HepG2 (cell line): ENCODE results near the gene ELF2. TPM values are rescaled to one million over a fixed set of nuclear protein-coding genes. Genes with fewer than 3 reads are reported as not detected.

ENCODE experiments used
- ATAC-seq: fragments of 200-7000 bp; cut with Tn5 transposase; 3 replicates; pipeline ENCODE4 v1.9.1; 2020; ENCODE audit warnings: mild to moderate bottlenecking, moderate library complexity
- BruUV-seq: library from RNA; stranded (reverse); fragments of 400-500 nt; replicated peaks from 2 replicates; lab custom pipeline; 2021; lab: Mats Ljungman, UMichigan
- CTCF ChIA-PET: fragments of 300-600 bp; formaldehyde crosslinking; extraction: SDS; loops from one replicate; lab custom pipeline; 2021; ENCODE audit warnings: low total read pairs, inconsistent platforms, low intra/inter-chr PET ratio; lab: Yijun Ruan, JAX
- POLR2A ChIA-PET: fragments of 350-600 bp; sonication (Branson Sonifier 250); formaldehyde crosslinking; loops from one replicate; lab custom pipeline; 2020; ENCODE audit warnings: antibody characterized with exemption, inconsistent platforms; lab: Yijun Ruan, JAX
- DNase-seq: peaks from one replicate; pipeline ENCODE4 v3.0.0-alpha.2; 2015; ENCODE audit warnings: low spot score
- FAIRE-seq: peaks from 3 replicates; lab custom pipeline; 2011; peaks lifted over from hg19 to GRCh38; lab: Jason Lieb, UNC
- H2AFZ ChIP-seq: one replicate; pipeline ENCODE4 v1.6.1; 2011; ENCODE audit warnings: low read length, inconsistent platforms
- H3K27ac ChIP-seq: fragments of 300-600 bp; 3 replicates; pipeline ENCODE4 v1.8.0; 2011; ENCODE audit warnings: mixed run types, mild to moderate bottlenecking, mixed read lengths, low read length, inconsistent platforms; ENCODE audit not compliant: insufficient read depth; ENCODE audit errors: extremely low read length
- H3K27me3 ChIP-seq, 2 experiments: fragments of 200-600 bp in 1 of 2; 2 replicates in 1 of 2; 3 replicates in 1 of 2; pipeline versions ENCODE4 v1.6.0 to v1.8.0; 2011; ENCODE audit warnings: low read length in 2 of 2, mild to moderate bottlenecking in 2 of 2, moderate library complexity in 2 of 2, inconsistent platforms in 1 of 2; ENCODE audit not compliant: insufficient read depth in 2 of 2, control insufficient read depth in 1 of 2
- H3K36me3 ChIP-seq, 2 experiments: fragments of 200-600 bp in 1 of 2; replicated peaks in 1 of 2; 2 replicates in 1 of 2; 3 replicates in 1 of 2; pipeline versions ENCODE4 v1.5.1 to v1.8.0; 2011; ENCODE audit warnings: low read length in 2 of 2, inconsistent platforms in 1 of 2; ENCODE audit not compliant: insufficient read depth in 2 of 2, control insufficient read depth in 1 of 2
- H3K4me1 ChIP-seq: 2 replicates; pipeline ENCODE4 v1.5.1; 2012; ENCODE audit warnings: low read length, inconsistent platforms; ENCODE audit not compliant: insufficient read depth
- H3K4me2 ChIP-seq: 2 replicates; pipeline ENCODE4 v1.6.0; 2011; ENCODE audit warnings: low read depth, low read length, inconsistent platforms
- H3K4me3 ChIP-seq, 3 experiments: fragments of 200-600 bp in 1 of 3; sonication (generic), shearing (Covaris generic) in 1 of 3; replicated peaks in 1 of 3; 2 replicates each; pipeline ENCODE4 v1.5.1; 2011 to 2016; ENCODE audit warnings: low read length in 3 of 3, inconsistent platforms in 2 of 3, low read depth in 2 of 3, mild to moderate bottlenecking in 2 of 3, control low read depth in 1 of 3, mixed read lengths in 1 of 3; ENCODE audit not compliant: insufficient read depth in 1 of 3
- H3K79me2 ChIP-seq: one replicate; pipeline ENCODE4 v1.6.1; 2011; ENCODE audit warnings: low read length, inconsistent platforms; ENCODE audit not compliant: insufficient read depth
- H3K9ac ChIP-seq: 2 replicates; pipeline ENCODE4 v1.6.0; 2011; ENCODE audit warnings: mild to moderate bottlenecking, low read depth, low read length, inconsistent platforms; ENCODE audit not compliant: insufficient read depth
- H3K9me3 ChIP-seq: 2 replicates; pipeline ENCODE4 v1.5.1; 2012; ENCODE audit warnings: mild to moderate bottlenecking, low read length
- H4K20me1 ChIP-seq: 2 replicates; pipeline ENCODE4 v1.6.0; 2011; ENCODE audit warnings: inconsistent platforms, mild to moderate bottlenecking, low read length, moderate library complexity; ENCODE audit not compliant: insufficient read depth
- DNMT1 ChIP-seq: sonication (generic); formaldehyde crosslinking; IDR thresholded peaks from 2 replicates; pipeline ENCODE4 v1.5.1; 2020; ENCODE audit warnings: mild to moderate bottlenecking, missing genetic modification reagents
- HMGA1 ChIP-seq: sonication (generic); formaldehyde crosslinking; conservative IDR thresholded peaks from 2 replicates; pipeline ENCODE4 v1.4.0; 2020; ENCODE audit warnings: missing genetic modification reagents
- HMGXB3 ChIP-seq: sonication (generic); formaldehyde crosslinking; IDR thresholded peaks from 2 replicates; pipeline ENCODE4 v1.4.0; 2020; ENCODE audit warnings: missing genetic modification reagents, borderline replicate concordance
- KDM5B ChIP-seq: sonication (generic); formaldehyde crosslinking; IDR thresholded peaks from 2 replicates; pipeline ENCODE4 v1.4.0; 2020; ENCODE audit warnings: missing genetic modification reagents, mild to moderate bottlenecking, borderline replicate concordance
- NR2F2 ChIP-seq: IDR thresholded peaks from 2 replicates; pipeline ENCODE4 v1.6.1; 2012; ENCODE audit warnings: low read depth, inconsistent platforms, borderline replicate concordance
- RBFOX2 ChIP-seq: fragments of 200-400 bp; formaldehyde crosslinking; IDR thresholded peaks from 2 replicates; pipeline ENCODE4 v1.6.1; 2017; ENCODE audit warnings: low read depth, mild to moderate bottlenecking, low read length
- RBM22 ChIP-seq: fragments of 200-400 bp; formaldehyde crosslinking; optimal IDR thresholded peaks from 2 replicates; pipeline ENCODE3; 2017; ENCODE audit warnings: mild to moderate bottlenecking, low read length, moderate library complexity
- RNF2 ChIP-seq: fragments of 450-650 bp; conservative IDR thresholded peaks from 2 replicates; pipeline ENCODE4 v1.6.1; 2016; ENCODE audit warnings: low read depth
- RXRB ChIP-seq: IDR thresholded peaks from 2 replicates; pipeline ENCODE4 v1.6.1; 2016; ENCODE audit warnings: borderline replicate concordance, missing genetic modification reagents, missing compliant biosample characterization
- SRY ChIP-seq: sonication (generic); formaldehyde crosslinking; IDR thresholded peaks from 2 replicates; pipeline ENCODE4 v1.8.0; 2022; ENCODE audit warnings: mild to moderate bottlenecking, missing genetic modification reagents
- TEAD3 ChIP-seq: optimal IDR thresholded peaks from 2 replicates; pipeline ENCODE3; 2016; ENCODE audit warnings: borderline replicate concordance
- ZNF143 ChIP-seq: sonication (generic); formaldehyde crosslinking; IDR thresholded peaks from 2 replicates; pipeline ENCODE4 v1.4.0; 2020; ENCODE audit warnings: missing genetic modification reagents
- ZNF24 ChIP-seq: fragments of 450-650 bp; IDR thresholded peaks from 2 replicates; pipeline ENCODE4 v1.6.1; 2017; ENCODE audit warnings: antibody characterized with exemption, mild to moderate bottlenecking
- ZNF282 ChIP-seq: fragments of 450-650 bp; IDR thresholded peaks from 2 replicates; pipeline ENCODE4 v1.6.1; 2018; ENCODE audit not compliant: partially characterized antibody
- ZNF441 ChIP-seq: sonication (generic); formaldehyde crosslinking; IDR thresholded peaks from 2 replicates; pipeline ENCODE4 v1.7.0; 2021; ENCODE audit warnings: missing genetic modification reagents, borderline replicate concordance
- ZNF709 ChIP-seq: sonication (generic); formaldehyde crosslinking; IDR thresholded peaks from 2 replicates; pipeline ENCODE4 v1.5.0; 2020; ENCODE audit warnings: mild to moderate bottlenecking, missing genetic modification reagents
- ZNF749 ChIP-seq: sonication (generic); formaldehyde crosslinking; IDR thresholded peaks from 2 replicates; pipeline ENCODE4 v1.8.0; 2022; ENCODE audit warnings: mild to moderate bottlenecking, missing genetic modification reagents, moderate library complexity, borderline replicate concordance
- ZNF773 ChIP-seq: sonication (generic); formaldehyde crosslinking; IDR thresholded peaks from 2 replicates; pipeline ENCODE4 v1.4.0; 2020; ENCODE audit warnings: missing genetic modification reagents, borderline replicate concordance
- WGBS: methylation state at CpG from one replicate; pipeline ENCODE4 v1.1.6; 2017; ENCODE audit warnings: low lambda C conversion rate; 5-methylcytosine and 5-hydroxymethylcytosine counted together
- in situ Hi-C: cut with HindIII; loops from 2 replicates; pipeline ENCODE4 v1.10.0; 2017; ENCODE audit warnings: low pct_unique_long_range_greater_than_20kb; ENCODE audit not compliant: extremely low pct_ligation_motif_present
- intact Hi-C: fragments of 100-400 bp; cut with micrococcal nuclease; formaldehyde crosslinking; loops from one replicate; pipeline ENCODE4 v1.10.0; 2022; ENCODE audit not compliant: unreplicated experiment
- polyA plus RNA-seq, 8 experiments: library from polyadenylated mRNA; depleted of rRNA in 3 of 8; stranded (reverse) in 7 of 8; unstranded in 1 of 8; fragments of >200 nt; fragmentation: Illumina TruSeq in 4 of 8; extraction: Trizol in 4 of 8; gene quantifications; 2 replicates each; pipeline versions ENCODE4 v1.2.1 to v1.2.3, GENCODE V29; 2011 to 2016; ENCODE audit warnings: low read depth in 4 of 8, missing spikeins in 1 of 8, mixed read lengths in 1 of 8; ENCODE audit not compliant: insufficient read depth in 1 of 8
- total RNA-seq, 5 experiments: library from RNA; depleted of rRNA; stranded (reverse); fragments of >200 nt; fragmentation: Illumina TruSeq; extraction: Trizol; gene quantifications; 2 replicates each; pipeline ENCODE4 v1.2.3, GENCODE V29; 2016; ENCODE audit warnings: low read depth in 1 of 5
- TF ChIP-seq, protein P1 (sequence below): IDR thresholded peaks from 2 replicates; pipeline ENCODE4 v1.6.1; 2016; ENCODE audit warnings: missing compliant biosample characterization, missing genetic modification reagents, borderline replicate concordance

The ELF2 gene
- total and polyA plus RNA-seq, 2 of the 13 experiments (the other 11 are each of a cell fraction or from before 2014, with no cell fraction given), result 28.6 to 35.4 TPM

DNA sequence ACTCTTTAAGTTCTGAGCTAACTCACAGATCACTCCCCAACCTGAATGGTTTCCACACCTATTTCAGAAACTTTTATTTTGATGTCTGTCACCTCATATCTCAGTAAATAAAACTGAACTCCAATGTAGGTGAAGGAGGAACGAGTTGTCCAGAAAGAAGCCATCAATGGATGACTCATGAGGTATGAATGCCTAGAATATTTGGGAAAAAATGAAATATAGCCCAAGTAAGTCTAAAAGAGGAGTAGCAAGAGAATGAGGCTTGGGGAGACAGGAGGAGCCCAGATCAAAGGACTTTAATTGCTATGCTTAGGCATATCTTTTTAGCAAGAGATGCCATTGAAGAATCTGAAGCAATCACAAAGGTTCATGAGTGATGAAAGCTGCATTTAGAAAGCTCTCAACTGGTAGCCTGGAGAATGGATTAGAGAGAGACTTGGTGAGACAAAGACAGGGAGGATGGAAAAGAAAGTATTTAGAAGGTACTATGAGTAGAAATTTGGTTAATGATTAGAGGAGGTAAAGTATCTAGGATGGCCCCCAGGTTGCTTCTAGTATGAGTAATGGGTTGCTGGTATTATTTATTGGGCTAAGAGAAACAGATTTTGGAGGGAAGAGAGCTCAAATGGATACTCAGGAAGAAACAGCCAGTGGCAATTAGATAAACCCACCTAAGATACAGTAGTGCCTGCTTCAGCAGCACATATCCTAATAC, 122.1 kb downstream of the ELF2 start:
- in situ Hi-C loops, result no loop called here
- Histone ChIP-seq H3K4me1 (no peaks in the 10 kb centered on the region), H3K4me2 (no peak overlapping the region), H3K9ac (no peak overlapping the region), H2AFZ (no peak overlapping the region), H3K79me2 (no peaks in the 10 kb centered on the region), H3K4me3 (no peak overlapping the region), H3K27ac (no peak overlapping the region), H3K9me3 (no peaks in the 10 kb centered on the region), H3K27me3 (no peaks in the 10 kb centered on the region), H4K20me1 (no peaks in the 10 kb centered on the region), H3K36me3 (peaks cover 9 to 28% of the 10 kb centered on the region in 2 experiments)
- DNase-seq (no peak), FAIRE-seq (no peak), ATAC-seq (no peak)
- 86% methylated on average over 1 of the region's 1 CpG for WGBS
- ChIA-PET CTCF (no interaction called here), POLR2A (no interaction called here)
- TF ChIP-seq NR2F2 (no peak), SRY (CRISPR knock-in tag) (no peak), KDM5B (CRISPR knock-in tag) (no peak), RXRB (no peak), ZNF143 (CRISPR knock-in tag) (no peak), ZNF441 (no peak), ZNF709 (CRISPR knock-in tag) (no peak), RBM22 (no peak), ZNF749 (no peak), HMGXB3 (CRISPR knock-in tag) (no peak), HMGA1 (no peak), ZNF773 (CRISPR knock-in tag) (no peak), RNF2 (no peak), ZNF282 (no peak), DNMT1 (CRISPR knock-in tag) (no peak), TEAD3 (CRISPR knock-in tag) (no peak), ZNF24 (no peak), RBFOX2 (no peak)
- TF ChIP-seq, protein P1, sequence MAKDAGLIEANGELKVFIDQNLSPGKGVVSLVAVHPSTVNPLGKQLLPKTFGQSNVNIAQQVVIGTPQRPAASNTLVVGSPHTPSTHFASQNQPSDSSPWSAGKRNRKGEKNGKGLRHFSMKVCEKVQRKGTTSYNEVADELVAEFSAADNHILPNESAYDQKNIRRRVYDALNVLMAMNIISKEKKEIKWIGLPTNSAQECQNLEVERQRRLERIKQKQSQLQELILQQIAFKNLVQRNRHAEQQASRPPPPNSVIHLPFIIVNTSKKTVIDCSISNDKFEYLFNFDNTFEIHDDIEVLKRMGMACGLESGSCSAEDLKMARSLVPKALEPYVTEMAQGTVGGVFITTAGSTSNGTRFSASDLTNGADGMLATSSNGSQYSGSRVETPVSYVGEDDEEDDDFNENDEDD (CRISPR knock-in tag), result no peak
- BruUV-seq, result no TSS peak
- intact Hi-C loops, result no loop called here
